ENCODE measurements around the gene THSD4.

DNA sequence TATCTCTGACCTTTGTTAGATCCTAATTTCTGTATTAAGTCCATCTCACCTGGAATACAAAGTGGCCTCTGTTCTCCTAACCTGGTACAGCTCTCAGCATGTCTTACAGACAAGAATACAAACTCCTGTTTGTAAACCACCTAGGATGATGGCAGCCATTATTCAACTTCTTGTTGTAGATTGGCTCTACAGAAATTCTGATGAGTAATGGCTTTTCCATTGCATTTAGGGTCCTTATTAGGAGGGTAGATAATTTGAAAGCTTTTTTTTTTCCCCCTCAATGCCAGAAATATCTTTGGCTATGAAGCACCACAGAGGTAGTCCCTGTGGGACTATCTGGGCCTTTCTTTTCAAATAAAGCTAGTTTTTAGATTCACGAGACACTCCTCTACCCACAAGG lies 704.9 kb downstream of the THSD4 start:
- TF ChIP-seq SUZ12 (IDR thresholded peaks at IDR 0.05; ENCODE audit: extremely low read depth, insufficient read depth, insufficient read length) (no peak), ZNF274 (IDR thresholded peaks at IDR 0.05; ENCODE audit: low read depth, low read length) (no peak)

Data from NT2/D1 (cell line).